PC-3 (cell line): ENCODE results near the gene C9orf85. TPM values are rescaled to one million over a fixed set of nuclear protein-coding genes. Genes with fewer than 3 reads are reported as not detected.
A peak's percentile ranks its signal among the peaks of the same experiment; 100 is the strongest.
"Not testable (repeated sequence)": the region's sequence is repeated elsewhere in the genome, so short reads cannot be mapped to it uniquely, and the experiment has no call there.

ENCODE experiments used
- ATAC-seq: fragments of 200-7000 bp; cut with Tn5 transposase; 2 replicates; pipeline ENCODE4 v1.9.1; 2020; ENCODE audit warnings: mild to moderate bottlenecking, moderate library complexity
- BruUV-seq: library from RNA; stranded (reverse); fragments of 400-500 nt; replicated peaks from 2 replicates; lab custom pipeline; 2021; lab: Mats Ljungman, UMichigan
- CTCF ChIA-PET: fragments of 300-600 bp; sonication (Branson Sonifier 250); formaldehyde crosslinking; loops from one replicate; lab custom pipeline; 2022; ENCODE audit warnings: antibody characterized with exemption; lab: Charles Lee
- POLR2A ChIA-PET: fragments of 300-600 bp; sonication (Branson Sonifier 250); formaldehyde crosslinking; loops from one replicate; lab custom pipeline; 2022; ENCODE audit warnings: antibody characterized with exemption; ENCODE audit not compliant: unreplicated experiment; lab: Charles Lee
- DNase-seq: peaks from one replicate; pipeline ENCODE4 v3.0.0-alpha.2; 2015
- H2AFZ ChIP-seq: fragments of 300-600 bp; sonication (generic); 2 replicates; pipeline ENCODE4 v1.6.0; 2016; ENCODE audit warnings: antibody characterized with exemption, low read length
- H3F3A ChIP-seq: fragments of 300-600 bp; sonication (generic); one replicate; pipeline ENCODE4 v1.6.0; 2017; ENCODE audit warnings: antibody characterized with exemption, low read length, control low read depth, mild to moderate bottlenecking; ENCODE audit not compliant: unreplicated experiment
- H3K27ac ChIP-seq: fragments of 300-600 bp; sonication (generic); 2 replicates; pipeline ENCODE4 v1.5.1; 2016; ENCODE audit warnings: mild to moderate bottlenecking, low read length
- H3K27me3 ChIP-seq: fragments of 300-600 bp; sonication (generic); 2 replicates; pipeline ENCODE4 v1.6.1; 2016; ENCODE audit warnings: low read length, mixed read lengths
- H3K36me3 ChIP-seq: fragments of 300-600 bp; sonication (generic); 2 replicates; pipeline ENCODE4 v1.6.1; 2016; ENCODE audit warnings: low read depth, mixed run types, low read length, mixed read lengths
- H3K4me1 ChIP-seq: fragments of 300-600 bp; sonication (generic); 2 replicates; pipeline ENCODE4 v1.5.1; 2016; ENCODE audit warnings: low read length; ENCODE audit not compliant: insufficient read depth
- H3K4me2 ChIP-seq: fragments of 300-600 bp; sonication (generic); 2 replicates; pipeline ENCODE4 v1.6.0; 2016; ENCODE audit warnings: low read length
- H3K4me3 ChIP-seq: fragments of 300-600 bp; sonication (generic); 2 replicates; pipeline ENCODE4 v1.5.1; 2016; ENCODE audit warnings: mild to moderate bottlenecking, low read length, mixed read lengths
- H3K79me2 ChIP-seq: fragments of 300-600 bp; sonication (generic); 2 replicates; pipeline ENCODE4 v1.6.1; 2017; ENCODE audit warnings: low read length, mixed read lengths
- H3K9ac ChIP-seq: fragments of 300-600 bp; sonication (generic); 2 replicates; pipeline ENCODE4 v1.6.0; 2016; ENCODE audit warnings: mild to moderate bottlenecking, low read length
- H3K9me2 ChIP-seq: fragments of 300-600 bp; sonication (generic); replicated peaks from 2 replicates; pipeline ENCODE4 v1.6.1; 2016; ENCODE audit warnings: mixed run types, low read length, mixed read lengths
- H3K9me3 ChIP-seq: fragments of 300-600 bp; sonication (generic); 2 replicates; pipeline ENCODE4 v1.6.1; 2016; ENCODE audit warnings: low read length, mixed read lengths
- H4K20me1 ChIP-seq: fragments of 300-600 bp; sonication (generic); 2 replicates; pipeline ENCODE4 v1.6.1; 2016; ENCODE audit warnings: low read length, mixed read lengths
- EZH2 ChIP-seq: fragments of 300-600 bp; sonication (generic); IDR thresholded peaks from one replicate; pipeline ENCODE4 v1.6.1; 2017; ENCODE audit warnings: antibody characterized with exemption, mild to moderate bottlenecking, low read length; ENCODE audit not compliant: unreplicated experiment
- EZH2phosphoT487 ChIP-seq: fragments of 300-600 bp; sonication (generic); IDR thresholded peaks from 2 replicates; pipeline ENCODE4 v1.6.1; 2018; ENCODE audit warnings: mild to moderate bottlenecking, antibody characterized with exemption, low read length, borderline replicate concordance
- intact Hi-C: fragments of 100-400 bp; cut with micrococcal nuclease; formaldehyde crosslinking; loops from 2 replicates; pipeline ENCODE4 v1.9.0; 2023
- total RNA-seq: library from RNA; depleted of rRNA; stranded (reverse); fragments of >200 nt; gene quantifications from 2 replicates; pipeline ENCODE4 v1.2.3, GENCODE V29; 2014
- TF ChIP-seq, protein P1 (sequence below): fragments of 300-600 bp; sonication (generic); conservative IDR thresholded peaks from 2 replicates; pipeline ENCODE4 v1.5.1; 2017; ENCODE audit warnings: antibody characterized with exemption, low read depth, mild to moderate bottlenecking, low read length

C9orf85 gene
- total RNA-seq, 1 experiment from 2014 or later = 7.9 TPM

DNA sequence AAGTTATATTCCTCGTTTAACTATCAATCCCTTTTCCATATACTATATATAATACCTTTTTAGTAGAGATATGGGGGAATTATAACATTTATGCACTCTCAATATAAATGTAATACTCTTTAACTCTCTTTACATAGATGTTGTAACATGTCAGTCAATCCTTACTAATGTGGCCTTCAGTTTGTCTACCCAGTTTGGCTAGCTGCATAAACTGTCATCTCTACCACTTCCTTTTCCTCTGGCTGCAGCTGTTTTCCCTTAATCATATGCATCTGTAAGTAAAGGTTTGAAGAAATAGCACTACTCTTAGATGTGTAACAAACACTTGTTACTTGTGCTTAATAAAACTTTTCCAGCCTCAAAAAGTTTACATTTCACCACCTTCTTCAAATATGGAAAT is 13.9 kb upstream of the C9orf85 start:
- ChIA-PET POLR2A (no interaction called here), CTCF (no interaction called here)
- H3K27ac ChIP-seq = no peak overlapping the region
- no peak for DNase-seq
- no peak overlapping the region for H3K4me3 ChIP-seq
- H3K9me3 ChIP-seq = no peaks in the 10 kb centered on the region
- no peaks in the 10 kb centered on the region for H3K27me3 ChIP-seq
- H3K4me1 ChIP-seq = no peaks in the 10 kb centered on the region
- no peaks in the 10 kb centered on the region for H3K9me2 ChIP-seq
- no peak overlapping the region for H3K4me2 ChIP-seq
- no peak overlapping the region for H3K9ac ChIP-seq
- H2AFZ ChIP-seq = no peak overlapping the region
- H4K20me1 ChIP-seq = no peaks in the 10 kb centered on the region
- H3F3A ChIP-seq = no peaks in the 10 kb centered on the region
- no TSS peak for BruUV-seq
- peaks cover 80% of the 10 kb centered on the region for H3K79me2 ChIP-seq
- intact Hi-C loops = no loop called here
- H3K36me3 ChIP-seq = no peaks in the 10 kb centered on the region
- TF ChIP-seq EZH2phosphoT487 = no peak
- TF ChIP-seq, protein P1, sequence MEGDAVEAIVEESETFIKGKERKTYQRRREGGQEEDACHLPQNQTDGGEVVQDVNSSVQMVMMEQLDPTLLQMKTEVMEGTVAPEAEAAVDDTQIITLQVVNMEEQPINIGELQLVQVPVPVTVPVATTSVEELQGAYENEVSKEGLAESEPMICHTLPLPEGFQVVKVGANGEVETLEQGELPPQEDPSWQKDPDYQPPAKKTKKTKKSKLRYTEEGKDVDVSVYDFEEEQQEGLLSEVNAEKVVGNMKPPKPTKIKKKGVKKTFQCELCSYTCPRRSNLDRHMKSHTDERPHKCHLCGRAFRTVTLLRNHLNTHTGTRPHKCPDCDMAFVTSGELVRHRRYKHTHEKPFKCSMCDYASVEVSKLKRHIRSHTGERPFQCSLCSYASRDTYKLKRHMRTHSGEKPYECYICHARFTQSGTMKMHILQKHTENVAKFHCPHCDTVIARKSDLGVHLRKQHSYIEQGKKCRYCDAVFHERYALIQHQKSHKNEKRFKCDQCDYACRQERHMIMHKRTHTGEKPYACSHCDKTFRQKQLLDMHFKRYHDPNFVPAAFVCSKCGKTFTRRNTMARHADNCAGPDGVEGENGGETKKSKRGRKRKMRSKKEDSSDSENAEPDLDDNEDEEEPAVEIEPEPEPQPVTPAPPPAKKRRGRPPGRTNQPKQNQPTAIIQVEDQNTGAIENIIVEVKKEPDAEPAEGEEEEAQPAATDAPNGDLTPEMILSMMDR = no peak
- no peak for TF ChIP-seq EZH2
- no peak for ATAC-seq

DNA sequence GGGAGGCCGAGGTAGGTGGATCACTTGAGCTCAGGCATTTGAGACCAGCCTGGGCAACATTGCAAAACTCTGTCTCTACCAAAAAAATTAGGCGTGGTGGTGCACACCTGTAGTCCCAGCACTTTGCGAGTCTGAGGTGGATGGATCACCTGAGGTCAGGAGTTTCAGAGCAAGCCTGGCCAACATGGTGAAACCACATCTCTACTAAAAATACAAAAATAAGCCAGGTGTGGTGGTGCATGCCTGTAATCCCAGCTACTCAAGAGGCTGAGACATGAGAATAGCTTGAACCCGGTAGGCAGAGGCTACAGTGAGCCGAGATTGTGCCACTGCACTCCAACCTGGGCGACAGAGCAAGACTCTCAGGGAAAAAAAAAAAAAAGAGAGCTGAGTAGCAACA is 12.7 kb upstream of the C9orf85 start:
- H3K27ac ChIP-seq, CTCF ChIA-PET, intact Hi-C loops, H3F3A ChIP-seq, H3K27me3 ChIP-seq, DNase-seq, H4K20me1 ChIP-seq, H3K9me3 ChIP-seq, H3K4me3 ChIP-seq, BruUV-seq, H3K4me1 ChIP-seq, H3K4me2 ChIP-seq, H3K36me3 ChIP-seq, H3K9ac ChIP-seq, POLR2A ChIA-PET, ATAC-seq, H3K9me2 ChIP-seq, H2AFZ ChIP-seq: not testable (repeated sequence)
- peaks cover 82% of the 10 kb centered on the region for H3K79me2 ChIP-seq

DNA sequence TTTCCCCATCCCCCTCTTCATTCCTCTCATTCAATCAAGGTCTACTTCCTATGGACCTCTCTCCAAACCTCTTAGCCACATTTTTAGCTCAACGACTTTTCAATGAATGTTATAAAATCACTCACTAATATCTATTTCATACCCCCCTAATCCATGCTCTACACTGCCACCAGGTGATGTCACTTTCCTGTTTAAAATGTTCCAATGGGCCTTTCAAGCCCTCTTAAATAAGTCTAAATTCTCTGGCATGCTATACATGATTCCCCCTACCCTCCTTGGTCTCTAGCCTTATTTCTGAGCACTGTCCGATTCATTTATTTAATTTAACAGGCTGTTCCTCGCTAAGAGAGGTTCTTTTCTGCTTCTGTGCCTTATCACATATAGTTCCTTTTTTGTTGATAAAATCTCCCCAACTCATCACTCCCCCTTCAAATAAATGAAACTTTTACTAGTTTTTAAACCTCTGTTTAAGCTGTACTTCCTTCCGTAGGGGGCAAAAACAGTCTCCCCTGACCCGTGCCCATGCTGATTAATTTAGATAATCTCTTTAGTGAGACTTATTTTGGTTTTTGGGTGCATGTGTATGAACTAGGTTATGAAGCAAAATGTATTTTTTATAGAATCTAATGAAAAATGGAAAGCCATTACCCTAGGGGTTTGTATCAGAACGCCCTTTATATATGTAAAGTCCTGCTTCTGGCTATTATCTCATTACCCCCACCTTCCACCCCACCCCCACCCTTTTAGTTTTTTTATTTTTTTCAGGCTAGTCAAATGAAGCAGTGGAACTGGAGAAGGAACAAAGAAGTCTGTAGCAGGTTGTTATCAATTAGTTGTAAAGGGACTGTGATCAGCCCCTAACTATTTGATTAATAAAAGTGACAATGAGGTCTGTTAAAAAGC is 9.5 kb upstream of the C9orf85 start:
- H3K27ac ChIP-seq = no peak overlapping the region
- H3K9ac ChIP-seq = no peak overlapping the region
- no peaks in the 10 kb centered on the region for H3K9me2 ChIP-seq
- H3K36me3 ChIP-seq = no peaks in the 10 kb centered on the region
- CTCF ChIA-PET = no interaction called here
- ATAC-seq = no peak
- no peaks in the 10 kb centered on the region for H3K4me1 ChIP-seq
- DNase-seq = no peak
- intact Hi-C loops = no loop called here
- POLR2A ChIA-PET = interaction anchor here (0.6 kb wide), 1 partner anchor 9 kb away, joined by 3 read pairs; the partner anchor contains the start of genes ABHD17B and C9orf85
- no peak overlapping the region for H2AFZ ChIP-seq
- peaks cover 84% of the 10 kb centered on the region for H3K79me2 ChIP-seq
- H3K27me3 ChIP-seq = no peaks in the 10 kb centered on the region
- no peak overlapping the region for H3K4me3 ChIP-seq
- no TSS peak for BruUV-seq
- H3K9me3 ChIP-seq = no peaks in the 10 kb centered on the region
- no peaks in the 10 kb centered on the region for H3F3A ChIP-seq
- TF ChIP-seq EZH2 = no peak
- no peak for TF ChIP-seq EZH2phosphoT487
- TF ChIP-seq, protein P1 = peak; percentile 32
- 0 out of 2 replicates have a peak, but pooled peaks cover 6% of the 10 kb centered on the region for H4K20me1 ChIP-seq
- H3K4me2 ChIP-seq = no peak overlapping the region
